ENCODE measurements around the gene GNPNAT1. TPM values are rescaled to one million over a fixed set of nuclear protein-coding genes. Genes with fewer than 3 reads are reported as not detected.

The GNPNAT1 gene
- total RNA-seq, 1 experiment from 2014 or later, result 33.7 TPM

DNA sequence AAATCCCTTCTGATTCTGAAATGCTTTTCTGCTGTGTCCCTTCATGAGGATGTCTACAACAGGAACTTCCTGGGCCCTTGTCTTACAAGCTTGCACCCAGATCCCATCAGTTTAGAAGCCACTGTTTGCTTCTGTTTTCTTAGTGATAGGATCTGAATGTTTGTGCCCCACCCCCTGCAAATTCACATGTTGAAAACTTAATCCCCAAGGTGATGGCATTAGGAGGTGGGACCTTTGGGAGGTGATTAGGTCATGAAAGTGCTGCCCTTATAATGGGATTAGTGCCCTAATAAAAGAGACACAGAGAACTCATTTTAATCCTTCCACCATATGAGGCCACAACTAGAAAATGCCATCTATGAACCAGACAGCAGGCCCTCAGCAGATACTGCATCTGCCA, 36.0 kb upstream of the GNPNAT1 start:
- Histone ChIP-seq H3K4me1 (ENCODE audit: control insufficient read depth in 1 of 2, insufficient read depth in 2 of 2, low read length in 2 of 2) (0 out of 4 replicates have a peak, but pooled peaks cover 0 to 2% of the 10 kb centered on the region in 2 experiments), H3K9me2 (ENCODE audit: insufficient read depth) (no peaks in the 10 kb centered on the region), H3K27me3 (ENCODE audit: insufficient read depth, low read length) (no peaks in the 10 kb centered on the region), H3K9ac (ENCODE audit: low read length) (no peak overlapping the region), H3K4me3 (replicated peaks in 1 of 2; ENCODE audit: low read depth in 1 of 2, low read length in 2 of 2) (no peak overlapping the region), H4K20me1 (ENCODE audit: insufficient read depth) (no peaks in the 10 kb centered on the region), H3K79me2 (ENCODE audit: insufficient read depth, low read length) (no peaks in the 10 kb centered on the region), H3K27ac (ENCODE audit: low read depth, low read length) (no peak overlapping the region), H3K36me3 (ENCODE audit: control insufficient read depth in 1 of 2, insufficient read depth in 2 of 2, low read length in 2 of 2) (no peaks in the 10 kb centered on the region), H3K4me2 (ENCODE audit: low read length) (no peak overlapping the region), H2AFZ (ENCODE audit: low read depth, low read length, poor library complexity, severe bottlenecking) (no peak overlapping the region), H3K9me3 (ENCODE audit: control insufficient read depth in 1 of 2, insufficient read depth in 1 of 2, low read depth in 1 of 2, low read length in 2 of 2) (no peaks in the 10 kb centered on the region)
- no TSS peak for BruUV-seq (replicated peaks)
- DNase-seq (ENCODE audit: low read depth, low spot score) (no peak), ATAC-seq (no peak)
- RAD21 ChIA-PET (ENCODE audit: low non-redundant PET in 1 of 2, low total read pairs in 2 of 2, uncharacterized antibody in 2 of 2, unreplicated experiment in 2 of 2), result no interaction called here
- CTCF ChIA-PET, result no interaction called here
- POLR2A ChIA-PET, result no interaction called here
- TF ChIP-seq SP1 (IDR thresholded peaks at IDR 0.05; ENCODE audit: low read depth) (no peak), ZFX (IDR thresholded peaks at IDR 0.05) (no peak), EZH2 (IDR thresholded peaks at IDR 0.05) (no peak), SIN3A (IDR thresholded peaks at IDR 0.05; ENCODE audit: low read depth) (no peak), CEBPB (IDR thresholded peaks at IDR 0.05; ENCODE audit: low read depth) (no peak), POLR2A (IDR thresholded peaks at IDR 0.05; ENCODE audit: borderline replicate concordance, extremely low read depth, insufficient read depth, insufficient read length) (no peak), YY1 (IDR thresholded peaks at IDR 0.05; ENCODE audit: extremely low read depth, insufficient replicate concordance, low read depth, low read length) (no peak)
- TF ChIP-seq, protein P1, sequence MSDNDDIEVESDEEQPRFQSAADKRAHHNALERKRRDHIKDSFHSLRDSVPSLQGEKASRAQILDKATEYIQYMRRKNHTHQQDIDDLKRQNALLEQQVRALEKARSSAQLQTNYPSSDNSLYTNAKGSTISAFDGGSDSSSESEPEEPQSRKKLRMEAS (IDR thresholded peaks at IDR 0.05), result no peak
- intact Hi-C loops (cut with micrococcal nuclease), result no loop called here

DNA sequence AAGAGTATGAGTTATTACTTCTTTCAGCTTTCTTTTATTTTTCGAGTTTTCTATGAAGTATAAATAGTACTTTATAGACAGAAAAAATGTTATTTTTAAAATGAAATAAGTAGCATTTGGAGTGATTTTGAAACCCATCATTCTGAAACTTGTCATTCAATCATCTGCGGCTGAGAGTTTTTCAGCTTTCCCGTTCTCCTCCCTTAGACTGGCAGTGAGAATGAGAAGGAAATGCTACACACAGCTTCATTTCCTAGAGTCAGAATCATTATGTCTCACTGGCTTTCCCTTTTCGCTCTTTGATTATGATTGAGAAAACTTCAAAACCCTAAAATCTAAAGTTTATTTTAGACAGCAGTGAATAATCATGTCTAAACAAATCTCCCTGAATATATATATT, 33.7 kb upstream of the GNPNAT1 start:
- H3K9me3 ChIP-seq (ENCODE audit: control insufficient read depth in 1 of 2, insufficient read depth in 1 of 2, low read depth in 1 of 2, low read length in 2 of 2), result no peaks in the 10 kb centered on the region
- H3K4me2 ChIP-seq (ENCODE audit: low read length), result no peak overlapping the region
- ATAC-seq, result no peak
- no peaks in the 10 kb centered on the region for H3K27me3 ChIP-seq (ENCODE audit: insufficient read depth, low read length)
- H3K4me1 ChIP-seq (ENCODE audit: control insufficient read depth in 1 of 2, insufficient read depth in 2 of 2, low read length in 2 of 2), result 0 out of 4 replicates have a peak, but pooled peaks cover 0 to 2% of the 10 kb centered on the region in 2 experiments
- H3K9me2 ChIP-seq (ENCODE audit: insufficient read depth), result no peaks in the 10 kb centered on the region
- H3K4me3 ChIP-seq (replicated peaks in 1 of 2; ENCODE audit: low read depth in 1 of 2, low read length in 2 of 2), result no peak overlapping the region
- no peaks in the 10 kb centered on the region for H4K20me1 ChIP-seq (ENCODE audit: insufficient read depth)
- H3K9ac ChIP-seq (ENCODE audit: low read length), result no peak overlapping the region
- no peak overlapping the region for H3K27ac ChIP-seq (ENCODE audit: low read depth, low read length)
- RAD21 ChIA-PET (ENCODE audit: low non-redundant PET in 1 of 2, low total read pairs in 2 of 2, uncharacterized antibody in 2 of 2, unreplicated experiment in 2 of 2), result interaction anchor here in 1 of 2 experiments (0.6 kb wide), 1 partner anchor 136 kb away, joined by 4 read pairs; no protein-coding TSS in a partner anchor
- CTCF ChIA-PET, result interaction anchor here (1.4 to 2.5 kb wide), 4 partner anchors 136 to 1522 kb away, joined by 3 to 18 read pairs (median 8); no protein-coding TSS in a partner anchor
- intact Hi-C loops (cut with micrococcal nuclease), result loop anchor here (2.0 kb wide), 1 partner anchor 482 kb away; no protein-coding TSS in a partner anchor
- no peak for DNase-seq (ENCODE audit: low read depth, low spot score)
- no peaks in the 10 kb centered on the region for H3K79me2 ChIP-seq (ENCODE audit: insufficient read depth, low read length)
- H2AFZ ChIP-seq (ENCODE audit: low read depth, low read length, poor library complexity, severe bottlenecking), result no peak overlapping the region
- H3K36me3 ChIP-seq (ENCODE audit: control insufficient read depth in 1 of 2, insufficient read depth in 2 of 2, low read length in 2 of 2), result no peaks in the 10 kb centered on the region
- BruUV-seq (replicated peaks), result no TSS peak
- POLR2A ChIA-PET, result no interaction called here
- TF ChIP-seq RAD21 (IDR thresholded peaks at IDR 0.05; ENCODE audit: low read depth) (no peak), ZFX (IDR thresholded peaks at IDR 0.05) (no peak), YY1 (IDR thresholded peaks at IDR 0.05; ENCODE audit: extremely low read depth, insufficient replicate concordance, low read depth, low read length) (no peak), ELF1 (IDR thresholded peaks at IDR 0.05; ENCODE audit: borderline replicate concordance, low read depth) (no peak), EGR1 (IDR thresholded peaks at IDR 0.05; ENCODE audit: low read depth) (no peak), TCF7L2 (IDR thresholded peaks at IDR 0.05; ENCODE audit: borderline replicate concordance, extremely low read depth, insufficient read depth, insufficient read length) (no peak), SIN3A (IDR thresholded peaks at IDR 0.05; ENCODE audit: low read depth) (no peak), CBX3 (IDR thresholded peaks at IDR 0.05; ENCODE audit: low read depth) (no peak), EZH2 (IDR thresholded peaks at IDR 0.05) (no peak), JUND (IDR thresholded peaks at IDR 0.05) (no peak), CEBPB (IDR thresholded peaks at IDR 0.05; ENCODE audit: low read depth) (no peak)
- TF ChIP-seq, protein P2, sequence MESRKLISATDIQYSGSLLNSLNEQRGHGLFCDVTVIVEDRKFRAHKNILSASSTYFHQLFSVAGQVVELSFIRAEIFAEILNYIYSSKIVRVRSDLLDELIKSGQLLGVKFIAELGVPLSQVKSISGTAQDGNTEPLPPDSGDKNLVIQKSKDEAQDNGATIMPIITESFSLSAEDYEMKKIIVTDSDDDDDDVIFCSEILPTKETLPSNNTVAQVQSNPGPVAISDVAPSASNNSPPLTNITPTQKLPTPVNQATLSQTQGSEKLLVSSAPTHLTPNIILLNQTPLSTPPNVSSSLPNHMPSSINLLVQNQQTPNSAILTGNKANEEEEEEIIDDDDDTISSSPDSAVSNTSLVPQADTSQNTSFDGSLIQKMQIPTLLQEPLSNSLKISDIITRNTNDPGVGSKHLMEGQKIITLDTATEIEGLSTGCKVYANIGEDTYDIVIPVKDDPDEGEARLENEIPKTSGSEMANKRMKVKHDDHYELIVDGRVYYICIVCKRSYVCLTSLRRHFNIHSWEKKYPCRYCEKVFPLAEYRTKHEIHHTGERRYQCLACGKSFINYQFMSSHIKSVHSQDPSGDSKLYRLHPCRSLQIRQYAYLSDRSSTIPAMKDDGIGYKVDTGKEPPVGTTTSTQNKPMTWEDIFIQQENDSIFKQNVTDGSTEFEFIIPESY (IDR thresholded peaks at IDR 0.05; ENCODE audit: extremely low read depth, insufficient replicate concordance, low read length), result no peak
- TF ChIP-seq, protein P3, sequence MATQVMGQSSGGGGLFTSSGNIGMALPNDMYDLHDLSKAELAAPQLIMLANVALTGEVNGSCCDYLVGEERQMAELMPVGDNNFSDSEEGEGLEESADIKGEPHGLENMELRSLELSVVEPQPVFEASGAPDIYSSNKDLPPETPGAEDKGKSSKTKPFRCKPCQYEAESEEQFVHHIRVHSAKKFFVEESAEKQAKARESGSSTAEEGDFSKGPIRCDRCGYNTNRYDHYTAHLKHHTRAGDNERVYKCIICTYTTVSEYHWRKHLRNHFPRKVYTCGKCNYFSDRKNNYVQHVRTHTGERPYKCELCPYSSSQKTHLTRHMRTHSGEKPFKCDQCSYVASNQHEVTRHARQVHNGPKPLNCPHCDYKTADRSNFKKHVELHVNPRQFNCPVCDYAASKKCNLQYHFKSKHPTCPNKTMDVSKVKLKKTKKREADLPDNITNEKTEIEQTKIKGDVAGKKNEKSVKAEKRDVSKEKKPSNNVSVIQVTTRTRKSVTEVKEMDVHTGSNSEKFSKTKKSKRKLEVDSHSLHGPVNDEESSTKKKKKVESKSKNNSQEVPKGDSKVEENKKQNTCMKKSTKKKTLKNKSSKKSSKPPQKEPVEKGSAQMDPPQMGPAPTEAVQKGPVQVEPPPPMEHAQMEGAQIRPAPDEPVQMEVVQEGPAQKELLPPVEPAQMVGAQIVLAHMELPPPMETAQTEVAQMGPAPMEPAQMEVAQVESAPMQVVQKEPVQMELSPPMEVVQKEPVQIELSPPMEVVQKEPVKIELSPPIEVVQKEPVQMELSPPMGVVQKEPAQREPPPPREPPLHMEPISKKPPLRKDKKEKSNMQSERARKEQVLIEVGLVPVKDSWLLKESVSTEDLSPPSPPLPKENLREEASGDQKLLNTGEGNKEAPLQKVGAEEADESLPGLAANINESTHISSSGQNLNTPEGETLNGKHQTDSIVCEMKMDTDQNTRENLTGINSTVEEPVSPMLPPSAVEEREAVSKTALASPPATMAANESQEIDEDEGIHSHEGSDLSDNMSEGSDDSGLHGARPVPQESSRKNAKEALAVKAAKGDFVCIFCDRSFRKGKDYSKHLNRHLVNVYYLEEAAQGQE (IDR thresholded peaks at IDR 0.05; ENCODE audit: low read depth), result no peak

Measured in HCT116 (cell line).